Calu3 (cell line): ENCODE measurements around the gene ATG101. TPM values are rescaled to one million over a fixed set of nuclear protein-coding genes. Genes with fewer than 3 reads are reported as not detected.

ENCODE experiments used
- BruUV-seq: library from RNA; stranded (reverse); fragments of 400-500 nt; replicated peaks from 2 replicates; lab custom pipeline; 2021; lab: Mats Ljungman, UMichigan
- CTCF ChIA-PET: fragments of 300-600 bp; sonication (Branson Sonifier 250); formaldehyde crosslinking; loops from one replicate; lab custom pipeline; 2022; ENCODE audit warnings: antibody characterized with exemption; lab: Charles Lee
- DNase-seq: peaks from one replicate; pipeline ENCODE4 v3.0.0; 2022
- H3K27ac Mint-ChIP-seq: one replicate; pipeline ENCODE4 v1.8.0; 2022; ENCODE audit warnings: mixed read lengths; ENCODE audit not compliant: unreplicated experiment
- H3K27me3 Mint-ChIP-seq: one replicate; pipeline ENCODE4 v1.8.0; 2022; ENCODE audit warnings: mixed read lengths; ENCODE audit not compliant: unreplicated experiment
- H3K36me3 Mint-ChIP-seq: one replicate; pipeline ENCODE4 v1.8.0; 2022; ENCODE audit warnings: mild to moderate bottlenecking, moderate library complexity, mixed read lengths; ENCODE audit not compliant: insufficient read depth, unreplicated experiment
- H3K4me1 Mint-ChIP-seq: one replicate; pipeline ENCODE4 v1.8.0; 2022; ENCODE audit warnings: mild to moderate bottlenecking, low read depth, mixed read lengths; ENCODE audit not compliant: unreplicated experiment
- H3K4me3 Mint-ChIP-seq: one replicate; pipeline ENCODE4 v1.8.0; 2022; ENCODE audit warnings: mild to moderate bottlenecking, low read depth, moderate library complexity, mixed read lengths; ENCODE audit not compliant: unreplicated experiment
- H3K9me3 Mint-ChIP-seq: one replicate; pipeline ENCODE4 v1.8.0; 2022; ENCODE audit warnings: low read depth, mixed read lengths; ENCODE audit not compliant: unreplicated experiment
- intact Hi-C: fragments of 100-400 bp; cut with micrococcal nuclease; formaldehyde crosslinking; loops from one replicate; pipeline ENCODE4 v1.10.0; 2022; ENCODE audit not compliant: unreplicated experiment
- total RNA-seq: library from RNA; stranded (reverse); gene quantifications from 2 replicates; pipeline ENCODE4 v1.2.3, GENCODE V29; 2022
- TF ChIP-seq, protein P1 (sequence below): fragments of 200-600 bp; IDR thresholded peaks from one replicate; pipeline ENCODE4 v1.8.0; 2022; ENCODE audit warnings: antibody characterized with exemption; ENCODE audit not compliant: unreplicated experiment

ATG101 gene
- total RNA-seq, 1 experiment from 2014 or later = 32.8 TPM

DNA sequence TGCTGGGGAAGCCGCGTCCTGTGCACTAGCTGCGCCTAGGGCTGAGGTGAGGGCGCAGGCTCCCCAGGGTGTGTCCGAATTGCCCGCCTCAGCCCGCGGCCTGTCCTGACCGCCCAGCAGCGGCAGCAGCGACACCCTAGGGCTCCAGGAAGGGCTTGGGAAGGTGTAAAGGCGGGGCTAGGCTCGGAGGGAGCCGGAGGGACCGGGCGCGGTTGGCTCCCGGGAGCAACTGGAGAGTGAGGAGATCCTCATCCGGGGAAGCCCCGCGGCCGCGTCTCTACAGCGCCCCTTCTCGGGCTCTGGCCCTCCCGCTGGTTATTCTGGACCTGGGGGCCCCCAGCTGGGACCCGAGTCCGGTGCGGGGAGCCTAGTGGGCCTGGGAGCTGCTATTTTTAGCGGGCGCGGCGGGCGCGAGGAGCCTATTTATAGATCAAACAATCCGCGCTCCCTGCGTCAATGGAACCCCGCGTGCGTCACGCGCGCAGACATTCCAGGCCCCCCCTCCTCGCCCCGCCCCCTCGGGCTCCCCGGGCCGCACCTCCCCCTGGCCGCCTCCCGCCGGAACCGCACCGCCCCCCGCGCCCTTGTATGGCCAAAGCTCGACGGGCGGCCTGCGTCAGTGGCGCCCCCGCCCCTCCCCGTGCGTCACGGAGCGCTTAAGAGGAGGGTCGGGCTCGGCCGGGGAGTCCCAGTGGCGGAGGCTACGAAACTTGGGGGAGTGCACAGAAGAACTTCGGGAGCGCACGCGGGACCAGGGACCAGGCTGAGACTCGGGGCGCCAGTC lies 18.8 kb upstream of the ATG101 start, which contains the start of gene NR4A1:
NR4A1 (plus strand) TSS at position 685 of the 784 bp plus-strand sequence. CDS start 2,887 bp downstream, outside the sequence.
- DNase-seq = peak; percentile 97
- BruUV-seq = no TSS peak
- H3K4me1 Mint-ChIP-seq = peaks cover 21% of the 10 kb centered on the region
- H3K36me3 Mint-ChIP-seq = peaks cover 69% of the 10 kb centered on the region
- no peaks in the 10 kb centered on the region for H3K9me3 Mint-ChIP-seq
- TF ChIP-seq, protein P1, sequence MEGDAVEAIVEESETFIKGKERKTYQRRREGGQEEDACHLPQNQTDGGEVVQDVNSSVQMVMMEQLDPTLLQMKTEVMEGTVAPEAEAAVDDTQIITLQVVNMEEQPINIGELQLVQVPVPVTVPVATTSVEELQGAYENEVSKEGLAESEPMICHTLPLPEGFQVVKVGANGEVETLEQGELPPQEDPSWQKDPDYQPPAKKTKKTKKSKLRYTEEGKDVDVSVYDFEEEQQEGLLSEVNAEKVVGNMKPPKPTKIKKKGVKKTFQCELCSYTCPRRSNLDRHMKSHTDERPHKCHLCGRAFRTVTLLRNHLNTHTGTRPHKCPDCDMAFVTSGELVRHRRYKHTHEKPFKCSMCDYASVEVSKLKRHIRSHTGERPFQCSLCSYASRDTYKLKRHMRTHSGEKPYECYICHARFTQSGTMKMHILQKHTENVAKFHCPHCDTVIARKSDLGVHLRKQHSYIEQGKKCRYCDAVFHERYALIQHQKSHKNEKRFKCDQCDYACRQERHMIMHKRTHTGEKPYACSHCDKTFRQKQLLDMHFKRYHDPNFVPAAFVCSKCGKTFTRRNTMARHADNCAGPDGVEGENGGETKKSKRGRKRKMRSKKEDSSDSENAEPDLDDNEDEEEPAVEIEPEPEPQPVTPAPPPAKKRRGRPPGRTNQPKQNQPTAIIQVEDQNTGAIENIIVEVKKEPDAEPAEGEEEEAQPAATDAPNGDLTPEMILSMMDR = no peak
- H3K27me3 Mint-ChIP-seq = no peaks in the 10 kb centered on the region
- H3K4me3 Mint-ChIP-seq = peak within 1 kb of the TSS; percentile 97
- intact Hi-C loops = no loop called here
- CTCF ChIA-PET = interaction anchor here (0.6 to 2.4 kb wide), 9 partner anchors 12 to 571 kb away, joined by 3 to 17 read pairs (median 5); partner anchors contain the start of gene ATG101
- peak within 1 kb of the TSS; percentile 80 for H3K27ac Mint-ChIP-seq

DNA sequence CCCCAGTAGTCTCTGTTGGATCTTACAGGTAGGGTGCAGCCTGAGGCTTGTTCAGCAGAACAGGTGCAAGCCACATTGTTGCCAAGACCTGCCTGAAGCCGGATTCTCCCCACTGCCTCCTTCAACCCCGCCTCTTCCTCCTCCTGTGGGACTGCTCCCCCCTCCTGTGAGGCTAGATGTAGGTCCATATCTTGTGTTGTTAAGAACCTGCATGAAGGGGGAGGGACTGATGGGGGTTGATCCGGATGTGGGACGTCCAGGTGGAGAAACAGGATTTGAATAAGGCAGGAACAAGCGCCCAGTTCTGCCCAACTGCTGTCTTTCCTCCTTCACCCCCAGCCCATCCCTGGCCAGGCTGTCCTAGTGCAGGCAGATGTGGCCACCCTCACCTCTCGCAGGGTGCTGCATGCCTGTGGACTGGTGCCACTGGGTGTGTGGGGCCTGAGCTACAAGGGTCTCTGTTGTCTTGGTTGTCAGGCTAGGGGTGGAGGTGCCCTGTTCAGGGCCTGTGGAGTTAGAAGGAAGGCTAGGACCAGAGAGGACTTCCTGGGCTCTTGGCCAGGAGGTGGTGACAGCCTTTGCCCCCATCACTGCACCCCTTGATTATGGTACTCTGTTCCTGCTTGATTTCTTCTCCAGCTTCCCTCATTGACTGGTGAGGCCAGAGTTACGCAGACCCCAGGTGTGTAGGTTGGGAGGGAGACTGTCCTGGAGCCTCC lies 17.2 kb upstream of the ATG101 start:
- CTCF ChIA-PET = interaction anchor here (0.8 to 2.4 kb wide), 3 partner anchors 15 to 27 kb away, joined by 3 to 17 read pairs (median 3); no protein-coding TSS in a partner anchor
- no peaks in the 10 kb centered on the region for H3K9me3 Mint-ChIP-seq
- H3K27me3 Mint-ChIP-seq = no peaks in the 10 kb centered on the region
- BruUV-seq = TSS peak; percentile 40
- intact Hi-C loops = no loop called here
- peak; percentile 34 for DNase-seq
- peaks cover 73% of the 10 kb centered on the region for H3K36me3 Mint-ChIP-seq
- TF ChIP-seq, protein P1 = no peak
- peak overlapping the region; percentile 80 for H3K27ac Mint-ChIP-seq
- peak overlapping the region; percentile 97 for H3K4me3 Mint-ChIP-seq
- H3K4me1 Mint-ChIP-seq = peaks cover 21% of the 10 kb centered on the region

DNA sequence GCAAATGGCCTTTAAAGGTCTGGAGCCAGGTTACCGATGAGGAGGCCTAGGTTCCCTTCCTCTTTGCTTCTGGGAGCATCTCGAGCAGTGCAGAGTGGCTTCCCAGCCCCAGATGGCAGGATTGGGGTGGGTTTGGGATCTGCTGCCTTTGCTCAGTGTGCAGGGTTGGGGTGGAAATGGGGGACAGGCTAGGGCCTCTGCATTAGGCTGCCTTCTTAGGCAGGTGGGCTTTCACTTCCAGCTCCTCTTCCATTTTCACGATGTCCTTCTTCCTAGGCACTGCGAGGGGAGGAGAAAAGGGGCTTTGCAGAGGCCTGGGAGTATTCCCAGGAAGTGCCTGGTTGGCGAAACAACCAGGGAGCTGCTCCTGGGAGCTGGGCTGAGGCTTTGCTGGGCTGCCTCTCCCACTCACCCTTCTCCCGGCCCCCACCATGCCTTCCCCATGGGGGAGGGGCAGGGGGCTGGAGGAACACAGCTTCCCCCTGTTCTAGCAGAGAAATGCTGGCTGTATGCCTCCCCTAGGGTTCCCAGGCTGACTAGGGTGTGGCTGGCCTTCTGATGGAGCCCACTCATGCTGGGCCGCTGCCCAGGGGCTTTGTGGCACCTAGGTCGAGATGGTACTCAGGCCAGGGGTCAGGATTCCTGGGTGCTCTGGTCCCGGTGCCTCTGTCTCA lies 16.1 kb upstream of the ATG101 start:
- no peaks in the 10 kb centered on the region for H3K27me3 Mint-ChIP-seq
- H3K27ac Mint-ChIP-seq = no peak overlapping the region
- H3K9me3 Mint-ChIP-seq = no peaks in the 10 kb centered on the region
- peaks cover 78% of the 10 kb centered on the region for H3K36me3 Mint-ChIP-seq
- intact Hi-C loops = no loop called here
- no peak for DNase-seq
- TF ChIP-seq, protein P1 = no peak
- BruUV-seq = no TSS peak
- CTCF ChIA-PET = interaction anchor here (0.9 kb wide), 1 partner anchor 14 kb away, joined by 3 read pairs; no protein-coding TSS in a partner anchor
- peaks cover 21% of the 10 kb centered on the region for H3K4me1 Mint-ChIP-seq
- H3K4me3 Mint-ChIP-seq = peak overlapping the region; percentile 47

DNA sequence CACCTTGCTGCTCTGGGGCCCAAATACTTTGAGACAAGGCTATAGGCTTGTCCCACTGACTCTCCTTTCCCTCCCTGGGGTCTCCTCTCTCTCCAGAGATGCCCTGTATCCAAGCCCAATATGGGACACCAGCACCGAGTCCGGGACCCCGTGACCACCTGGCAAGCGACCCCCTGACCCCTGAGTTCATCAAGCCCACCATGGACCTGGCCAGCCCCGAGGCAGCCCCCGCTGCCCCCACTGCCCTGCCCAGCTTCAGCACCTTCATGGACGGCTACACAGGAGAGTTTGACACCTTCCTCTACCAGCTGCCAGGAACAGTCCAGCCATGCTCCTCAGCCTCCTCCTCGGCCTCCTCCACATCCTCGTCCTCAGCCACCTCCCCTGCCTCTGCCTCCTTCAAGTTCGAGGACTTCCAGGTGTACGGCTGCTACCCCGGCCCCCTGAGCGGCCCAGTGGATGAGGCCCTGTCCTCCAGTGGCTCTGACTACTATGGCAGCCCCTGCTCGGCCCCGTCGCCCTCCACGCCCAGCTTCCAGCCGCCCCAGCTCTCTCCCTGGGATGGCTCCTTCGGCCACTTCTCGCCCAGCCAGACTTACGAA lies 15.4 kb upstream of the ATG101 start:
- CTCF ChIA-PET = no interaction called here
- Mint-ChIP-seq H3K9me3 (no peaks in the 10 kb centered on the region), H3K4me1 (peaks cover 15% of the 10 kb centered on the region), H3K27ac (no peak overlapping the region), H3K4me3 (peak overlapping the region; percentile 47), H3K27me3 (no peaks in the 10 kb centered on the region), H3K36me3 (peaks cover 78% of the 10 kb centered on the region)
- no peak for DNase-seq
- TF ChIP-seq, protein P1 = no peak
- no TSS peak for BruUV-seq
- intact Hi-C loops = no loop called here
